Neuronal stem cell (in vitro differentiated cells): ENCODE results near the gene CDK18.

Source experiments
- DNase-seq: peaks from one replicate; pipeline ENCODE4 v3.0.0-alpha.2; 2013; ENCODE audit warnings: low spot score
- H2AFZ ChIP-seq: one replicate; pipeline ENCODE4 v1.6.1; 2013; ENCODE audit warnings: mild to moderate bottlenecking, low read length, inconsistent platforms
- H2AK5ac ChIP-seq: 2 replicates; pipeline ENCODE4 v1.6.1; 2013; ENCODE audit warnings: low read depth, mild to moderate bottlenecking, inconsistent platforms, low read length, moderate library complexity, mixed read lengths
- H2BK120ac ChIP-seq: 2 replicates; pipeline ENCODE4 v1.6.1; 2013; ENCODE audit warnings: low read depth, mild to moderate bottlenecking, inconsistent platforms, low read length, moderate library complexity, mixed read lengths
- H2BK12ac ChIP-seq: one replicate; pipeline ENCODE4 v1.6.1; 2013; ENCODE audit warnings: low read length, inconsistent platforms
- H2BK15ac ChIP-seq: 2 replicates; pipeline ENCODE4 v1.6.1; 2013; ENCODE audit warnings: mild to moderate bottlenecking, low read length, inconsistent platforms, mixed read lengths
- H2BK5ac ChIP-seq: one replicate; pipeline ENCODE4 v1.6.1; 2013; ENCODE audit warnings: inconsistent platforms, mild to moderate bottlenecking, low read length, moderate library complexity
- H3K14ac ChIP-seq: one replicate; pipeline ENCODE4 v1.6.1; 2013; ENCODE audit warnings: low read length, inconsistent platforms
- H3K18ac ChIP-seq: 2 replicates; pipeline ENCODE4 v1.6.1; 2013; ENCODE audit warnings: low read length, inconsistent platforms
- H3K23ac ChIP-seq: 2 replicates; pipeline ENCODE4 v1.6.1; 2013; ENCODE audit warnings: low read depth, mild to moderate bottlenecking, mixed read lengths, low read length, inconsistent platforms; ENCODE audit not compliant: poor library complexity
- H3K27ac ChIP-seq: replicated peaks from 3 replicates; pipeline ENCODE4 v1.5.1; 2013; ENCODE audit warnings: low read length, inconsistent platforms
- H3K27me3 ChIP-seq, 3 experiments: 2 replicates each; pipeline ENCODE4 v1.6.1; 2013; ENCODE audit warnings: low read length in 3 of 3, mild to moderate bottlenecking in 2 of 3, inconsistent platforms in 1 of 3, low read depth in 1 of 3, mixed read lengths in 1 of 3, moderate library complexity in 1 of 3; ENCODE audit not compliant: control insufficient read depth in 3 of 3, insufficient read depth in 3 of 3
- H3K36me3 ChIP-seq, 2 donors: replicated peaks in 1 of 2; 2 replicates each; pipeline ENCODE4 v1.6.1; 2013; ENCODE audit warnings: low read length in 2 of 2; ENCODE audit not compliant: control insufficient read depth in 2 of 2, insufficient read depth in 2 of 2
- H3K4ac ChIP-seq: 2 replicates; pipeline ENCODE4 v1.6.1; 2013; ENCODE audit warnings: inconsistent platforms, mild to moderate bottlenecking, low read length, moderate library complexity
- H3K4me1 ChIP-seq, 2 donors: 1 replicate in 1 of 2; 2 replicates in 1 of 2; pipeline ENCODE4 v1.6.1; 2013; ENCODE audit warnings: low read length in 2 of 2, low read depth in 1 of 2; ENCODE audit not compliant: control insufficient read depth in 2 of 2, insufficient read depth in 1 of 2
- H3K4me2 ChIP-seq: one replicate; pipeline ENCODE4 v1.6.1; 2013; ENCODE audit warnings: mild to moderate bottlenecking, low read length, inconsistent platforms; ENCODE audit not compliant: insufficient read depth, poor library complexity, severe bottlenecking
- H3K4me3 ChIP-seq, 2 donors: 2 replicates each; pipeline ENCODE4 v1.5.1; 2013; ENCODE audit warnings: low read length in 2 of 2, mild to moderate bottlenecking in 2 of 2, inconsistent platforms in 1 of 2, moderate library complexity in 1 of 2
- H3K79me1 ChIP-seq: one replicate; pipeline ENCODE4 v1.6.1; 2013; ENCODE audit warnings: low read depth, mild to moderate bottlenecking, inconsistent platforms, low read length, moderate library complexity
- H3K9ac ChIP-seq: one replicate; pipeline ENCODE4 v1.6.1; 2013; ENCODE audit warnings: mild to moderate bottlenecking, low read depth, low read length, inconsistent platforms; ENCODE audit not compliant: poor library complexity
- H3K9me3 ChIP-seq, 2 donors: replicated peaks in 1 of 2; 2 replicates each; pipeline versions ENCODE3 to v1.6.1; 2013; ENCODE audit warnings: low read length in 2 of 2, mild to moderate bottlenecking in 2 of 2, inconsistent platforms in 1 of 2, low read depth in 1 of 2, mixed read lengths in 1 of 2, moderate library complexity in 1 of 2; ENCODE audit not compliant: control insufficient read depth in 2 of 2, insufficient read depth in 1 of 2
- H4K8ac ChIP-seq: one replicate; pipeline ENCODE4 v1.6.1; 2013; ENCODE audit warnings: low read depth, mild to moderate bottlenecking, inconsistent platforms, low read length, moderate library complexity
- H4K91ac ChIP-seq: one replicate; pipeline ENCODE4 v1.6.1; 2013; ENCODE audit warnings: low read length, low read depth, mild to moderate bottlenecking, inconsistent platforms; ENCODE audit not compliant: poor library complexity
- WGBS, 2 donors: extraction: QIAGEN DNeasy Blood & Tissue Kit; methylation state at CpG; one replicate each; pipeline ENCODE4 v1.1.7; 2013; ENCODE audit warnings: missing lambda C conversion rate in 2 of 2, mixed read lengths in 1 of 2; ENCODE audit not compliant: insufficient read length in 2 of 2, insufficient replicate concordance in 1 of 2; ENCODE audit errors: extremely low coverage in 2 of 2; 5-methylcytosine and 5-hydroxymethylcytosine counted together

CDK18 gene

DNA sequence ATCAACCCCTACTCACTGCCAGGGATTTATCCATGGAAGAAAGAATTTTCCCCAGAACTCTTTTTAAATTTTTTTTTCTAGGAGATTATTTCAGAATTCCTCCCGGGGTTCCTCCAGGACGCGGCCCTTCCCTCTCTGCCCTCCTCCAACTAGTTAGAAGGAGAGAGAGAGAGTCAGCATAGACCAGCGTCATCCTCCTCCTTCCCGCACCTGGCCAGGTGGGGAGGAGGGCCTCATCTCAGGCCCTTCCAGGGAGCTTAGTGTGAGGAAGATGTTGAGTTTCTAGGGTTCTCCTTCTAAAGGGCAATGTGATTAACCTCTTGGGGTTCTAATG, 63.6 kb downstream of the CDK18 start:
- Histone ChIP-seq H3K4me1 (peaks cover 2 to 7% of the 10 kb centered on the region in 2 donors), H3K4ac (no peak overlapping the region), H3K23ac (no peak overlapping the region), H2AFZ (no peak overlapping the region), H3K27ac (no peak overlapping the region), H3K79me1 (peaks cover 1% of the 10 kb centered on the region), H3K9me3 (no peaks in the 10 kb centered on the region), H2BK5ac (no peak overlapping the region), H3K9ac (peak overlapping the region; percentile 36), H4K91ac (no peak overlapping the region), H4K8ac (no peak overlapping the region), H3K4me2 (no peak overlapping the region), H2AK5ac (peak overlapping the region; percentile 24), H3K4me3 (no peak overlapping the region), H2BK120ac (no peak overlapping the region), H3K14ac (no peak overlapping the region), H2BK12ac (no peak overlapping the region), H3K18ac (no peak overlapping the region), H3K27me3 (peaks cover 12 to 74% (median 42%) of the 10 kb centered on the region in 3 experiments), H2BK15ac (no peak overlapping the region), H3K36me3 (no peaks in the 10 kb centered on the region)
- no peak for DNase-seq
- WGBS, 2 donors = no CpG with 5 or more reads among the region's 5 CpGs

DNA sequence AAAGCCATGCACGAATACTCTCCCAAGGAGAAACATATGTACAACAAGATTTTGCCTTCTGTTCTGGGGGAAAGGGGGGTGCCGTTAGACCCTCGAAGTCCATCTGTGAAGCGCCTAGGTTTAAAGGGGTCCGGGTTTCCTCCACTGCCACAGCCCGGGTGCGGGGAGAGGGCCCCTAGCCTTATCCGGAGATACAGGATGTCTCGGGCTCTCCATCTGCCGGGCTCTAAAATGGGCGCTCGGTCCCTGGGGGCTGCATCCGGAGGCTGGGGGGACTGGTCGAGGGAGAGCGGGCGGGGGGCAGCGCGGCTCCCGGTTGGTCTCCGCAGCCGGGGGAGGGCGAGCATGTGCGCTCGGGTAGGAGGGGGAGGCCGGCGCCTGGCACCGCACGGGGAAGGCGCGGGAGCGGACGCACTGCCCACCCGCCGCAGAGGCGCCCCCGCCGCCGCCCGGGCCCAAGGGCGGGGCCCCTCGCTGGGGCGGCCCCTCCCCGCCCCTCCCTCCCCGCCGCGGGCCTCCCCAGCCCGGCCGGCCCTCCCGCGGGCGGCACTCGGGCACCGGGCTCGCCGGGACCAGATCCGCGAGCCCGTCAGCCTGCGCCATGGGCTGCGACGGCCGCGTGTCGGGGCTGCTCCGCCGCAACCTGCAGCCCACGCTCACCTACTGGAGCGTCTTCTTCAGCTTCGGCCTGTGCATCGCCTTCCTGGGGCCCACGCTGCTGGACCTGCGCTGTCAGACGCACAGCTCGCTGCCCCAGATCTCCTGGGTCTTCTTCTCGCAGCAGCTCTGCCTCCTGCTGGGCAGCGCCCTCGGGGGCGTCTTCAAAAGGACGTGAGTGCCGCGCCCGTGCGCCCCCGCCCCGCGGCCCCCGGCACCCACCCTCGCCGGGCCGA, 64.2 kb downstream of the CDK18 start:
- H3K23ac ChIP-seq = peak overlapping the region; percentile 71
- H4K8ac ChIP-seq = no peak overlapping the region
- H3K4me3 ChIP-seq = peak overlapping the region in 1 of 2 donors; percentile 80
- H2BK12ac ChIP-seq = no peak overlapping the region
- H2AFZ ChIP-seq = peak overlapping the region; percentile 74
- H3K4me2 ChIP-seq = peak overlapping the region; percentile 78
- no peak overlapping the region for H3K27ac ChIP-seq
- peaks cover 12 to 74% (median 42%) of the 10 kb centered on the region in 3 experiments for H3K27me3 ChIP-seq
- H2BK15ac ChIP-seq = peak overlapping the region; percentile 54
- no peak for DNase-seq
- H2AK5ac ChIP-seq = peak overlapping the region; percentile 24
- no peak overlapping the region for H4K91ac ChIP-seq
- H3K9me3 ChIP-seq = no peaks in the 10 kb centered on the region
- H3K4me1 ChIP-seq = peaks cover 2 to 7% of the 10 kb centered on the region in 2 donors
- peak overlapping the region; percentile 99 for H3K14ac ChIP-seq
- no CpG with 5 or more reads among the region's 90 CpGs for WGBS, 2 donors
- peak overlapping the region; percentile 91 for H3K18ac ChIP-seq
- H3K36me3 ChIP-seq = no peaks in the 10 kb centered on the region
- H3K4ac ChIP-seq = no peak overlapping the region
- H3K9ac ChIP-seq = peak overlapping the region; percentile 89
- peak overlapping the region; percentile 8 for H2BK5ac ChIP-seq
- no peak overlapping the region for H2BK120ac ChIP-seq
- peaks cover 1% of the 10 kb centered on the region for H3K79me1 ChIP-seq

GRCh38 chr1:205569411-205570172, 65.1 kb downstream of the CDK18 start:
- H3K23ac ChIP-seq = peak overlapping the region; percentile 17
- peaks cover 2 to 7% of the 10 kb centered on the region in 2 donors for H3K4me1 ChIP-seq
- no peaks in the 10 kb centered on the region for H3K9me3 ChIP-seq
- H2BK5ac ChIP-seq = peak overlapping the region; percentile 8
- no peaks in the 10 kb centered on the region for H3K36me3 ChIP-seq
- H4K91ac ChIP-seq = no peak overlapping the region
- no peak overlapping the region for H3K9ac ChIP-seq
- peak overlapping the region; percentile 79 for H2BK15ac ChIP-seq
- H4K8ac ChIP-seq = no peak overlapping the region
- peaks cover 1% of the 10 kb centered on the region for H3K79me1 ChIP-seq
- peak overlapping the region; percentile 78 for H3K4me2 ChIP-seq
- peak overlapping the region; percentile 89 for H3K18ac ChIP-seq
- no peak overlapping the region for H2BK12ac ChIP-seq
- no peak overlapping the region for H2AFZ ChIP-seq
- H3K4me3 ChIP-seq = no peak overlapping the region
- peak overlapping the region; percentile 10 for H2AK5ac ChIP-seq
- no peak overlapping the region for H3K27ac ChIP-seq
- no CpG with 5 or more reads among the region's 22 CpGs for WGBS, 2 donors
- no peak for DNase-seq
- H2BK120ac ChIP-seq = no peak overlapping the region
- no peak overlapping the region for H3K4ac ChIP-seq
- H3K27me3 ChIP-seq = peaks cover 12 to 77% (median 42%) of the 10 kb centered on the region in 3 experiments
- no peak overlapping the region for H3K14ac ChIP-seq

DNA sequence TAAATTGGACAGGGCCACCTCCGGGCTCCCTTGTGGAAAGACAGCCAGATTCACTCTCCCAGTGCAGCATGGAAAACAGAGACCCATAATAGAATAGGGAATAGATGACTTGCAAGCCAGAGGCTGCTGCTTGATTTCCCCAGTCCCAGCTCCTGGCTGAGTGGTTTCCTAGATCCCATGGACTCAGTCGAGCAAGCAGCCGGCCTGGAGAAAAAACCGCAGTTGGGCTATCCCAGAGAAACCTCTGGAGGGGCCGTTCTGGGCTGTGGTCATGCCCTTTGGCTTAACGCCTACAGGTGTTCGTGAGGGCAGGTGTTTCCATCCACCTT, 65.7 kb downstream of the CDK18 start:
- no peaks in the 10 kb centered on the region for H3K36me3 ChIP-seq
- no peak overlapping the region for H3K18ac ChIP-seq
- H3K4me2 ChIP-seq = no peak overlapping the region
- no peak overlapping the region for H4K8ac ChIP-seq
- no peak overlapping the region for H2BK120ac ChIP-seq
- H3K4ac ChIP-seq = no peak overlapping the region
- peaks cover 12 to 83% (median 42%) of the 10 kb centered on the region in 3 experiments for H3K27me3 ChIP-seq
- H2AK5ac ChIP-seq = peak overlapping the region; percentile 10
- H3K4me1 ChIP-seq = peaks cover 2 to 7% of the 10 kb centered on the region in 2 donors
- peaks cover 1% of the 10 kb centered on the region for H3K79me1 ChIP-seq
- H2BK15ac ChIP-seq = no peak overlapping the region
- no peak overlapping the region for H2BK5ac ChIP-seq
- no peak overlapping the region for H3K4me3 ChIP-seq
- no CpG with 5 or more reads among the region's 7 CpGs for WGBS, 2 donors
- no peak overlapping the region for H3K27ac ChIP-seq
- H2AFZ ChIP-seq = no peak overlapping the region
- no peak overlapping the region for H4K91ac ChIP-seq
- H3K14ac ChIP-seq = no peak overlapping the region
- no peak overlapping the region for H2BK12ac ChIP-seq
- no peak overlapping the region for H3K23ac ChIP-seq
- H3K9ac ChIP-seq = no peak overlapping the region
- no peak for DNase-seq
- H3K9me3 ChIP-seq = no peaks in the 10 kb centered on the region
